ENCODE data around the gene FOXF1.

The FOXF1 gene

GRCh38 chr16:86545954-86546637 lies 35.8 kb downstream of the FOXF1 start:
- Histone ChIP-seq H3K4me3 (ENCODE audit: low read depth in 1 of 2, low read length in 2 of 2) (no peak overlapping the region), H3K9ac (ENCODE audit: low read depth in 1 of 2, low read length in 2 of 2) (no peak overlapping the region), H3K36me3 (ENCODE audit: control insufficient read depth in 1 of 2, insufficient read depth in 2 of 2, low read length in 2 of 2) (peaks cover 13 to 64% of the 10 kb centered on the region in 2 donors), H3K27ac (ENCODE audit: low read depth, low read length) (no peak overlapping the region), H3K27me3 (ENCODE audit: control insufficient read depth in 1 of 2, insufficient read depth in 2 of 2, low read length in 2 of 2) (no peaks in the 10 kb centered on the region), H3K4me1 (ENCODE audit: control insufficient read depth in 1 of 2, insufficient read depth in 2 of 2, low read length in 2 of 2) (no peaks in the 10 kb centered on the region), H3K9me3 (ENCODE audit: control insufficient read depth in 1 of 2, low read length in 2 of 2) (no peaks in the 10 kb centered on the region)

DNA sequence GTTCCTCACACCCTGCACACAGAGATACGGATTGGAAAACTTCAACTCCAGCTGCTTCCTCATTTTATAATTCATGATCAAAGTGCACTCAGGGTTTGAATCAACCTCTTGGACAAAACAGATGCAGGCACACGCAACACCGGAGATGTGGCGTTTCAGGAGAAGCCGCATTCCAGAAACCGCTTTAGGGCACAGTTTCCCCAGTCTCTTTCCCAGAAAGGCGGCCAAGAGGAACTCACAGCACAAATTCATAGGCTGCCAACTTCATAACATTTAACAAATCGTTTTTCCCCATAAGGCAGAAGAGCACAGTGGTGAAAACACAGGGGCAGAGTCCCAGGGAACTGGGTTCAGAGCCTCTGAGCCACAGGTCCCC lies 36.3 kb downstream of the FOXF1 start:
- Histone ChIP-seq H3K27me3 (ENCODE audit: control insufficient read depth in 1 of 2, insufficient read depth in 2 of 2, low read length in 2 of 2) (no peaks in the 10 kb centered on the region), H3K4me3 (ENCODE audit: low read depth in 1 of 2, low read length in 2 of 2) (no peak overlapping the region), H3K9ac (ENCODE audit: low read depth in 1 of 2, low read length in 2 of 2) (no peak overlapping the region), H3K9me3 (ENCODE audit: control insufficient read depth in 1 of 2, low read length in 2 of 2) (no peaks in the 10 kb centered on the region), H3K4me1 (ENCODE audit: control insufficient read depth in 1 of 2, insufficient read depth in 2 of 2, low read length in 2 of 2) (no peaks in the 10 kb centered on the region), H3K36me3 (ENCODE audit: control insufficient read depth in 1 of 2, insufficient read depth in 2 of 2, low read length in 2 of 2) (peaks cover 8 to 58% of the 10 kb centered on the region in 2 donors), H3K27ac (ENCODE audit: low read depth, low read length) (no peak overlapping the region)

GRCh38 chr16:86547286-86547685 lies 37.0 kb downstream of the FOXF1 start:
- H3K36me3 ChIP-seq (ENCODE audit: control insufficient read depth in 1 of 2, insufficient read depth in 2 of 2, low read length in 2 of 2) = peaks cover 7 to 52% of the 10 kb centered on the region in 2 donors
- no peak overlapping the region for H3K27ac ChIP-seq (ENCODE audit: low read depth, low read length)
- no peaks in the 10 kb centered on the region for H3K27me3 ChIP-seq (ENCODE audit: control insufficient read depth in 1 of 2, insufficient read depth in 2 of 2, low read length in 2 of 2)
- H3K4me1 ChIP-seq (ENCODE audit: control insufficient read depth in 1 of 2, insufficient read depth in 2 of 2, low read length in 2 of 2) = no peaks in the 10 kb centered on the region
- no peak overlapping the region for H3K9ac ChIP-seq (ENCODE audit: low read depth in 1 of 2, low read length in 2 of 2)
- H3K4me3 ChIP-seq (ENCODE audit: low read depth in 1 of 2, low read length in 2 of 2) = no peak overlapping the region
- H3K9me3 ChIP-seq (ENCODE audit: control insufficient read depth in 1 of 2, low read length in 2 of 2) = no peaks in the 10 kb centered on the region

- Histone ChIP-seq H3K27me3 (ENCODE audit: control insufficient read depth in 1 of 2, insufficient read depth in 2 of 2, low read length in 2 of 2) (no peaks in the 10 kb centered on the region), H3K36me3 (ENCODE audit: control insufficient read depth in 1 of 2, insufficient read depth in 2 of 2, low read length in 2 of 2) (peaks cover 7 to 46% of the 10 kb centered on the region in 2 donors), H3K9ac (ENCODE audit: low read depth in 1 of 2, low read length in 2 of 2) (no peak overlapping the region)
Measured at GRCh38 chr16:86549076-86549892, 39.0 kb downstream of the FOXF1 start.

GRCh38 chr16:86549893-86550190 lies 39.5 kb downstream of the FOXF1 start:
- Histone ChIP-seq H3K27me3 (ENCODE audit: control insufficient read depth in 1 of 2, insufficient read depth in 2 of 2, low read length in 2 of 2) (no peaks in the 10 kb centered on the region), H3K4me1 (ENCODE audit: control insufficient read depth in 1 of 2, insufficient read depth in 2 of 2, low read length in 2 of 2) (peaks cover 4 to 7% of the 10 kb centered on the region in 2 donors), H3K27ac (ENCODE audit: low read depth, low read length) (no peak overlapping the region), H3K9ac (ENCODE audit: low read depth in 1 of 2, low read length in 2 of 2) (no peak overlapping the region), H3K9me3 (ENCODE audit: control insufficient read depth in 1 of 2, low read length in 2 of 2) (no peaks in the 10 kb centered on the region), H3K4me3 (ENCODE audit: low read depth in 1 of 2, low read length in 2 of 2) (no peak overlapping the region), H3K36me3 (ENCODE audit: control insufficient read depth in 1 of 2, insufficient read depth in 2 of 2, low read length in 2 of 2) (peaks cover 7 to 43% of the 10 kb centered on the region in 2 donors)

More at GRCh38 chr16:86549076-86549892, 39.0 kb downstream of the FOXF1 start:
- no peaks in the 10 kb centered on the region for H3K9me3 ChIP-seq (ENCODE audit: control insufficient read depth in 1 of 2, low read length in 2 of 2)
- peaks cover 1 to 3% of the 10 kb centered on the region in 2 donors for H3K4me1 ChIP-seq (ENCODE audit: control insufficient read depth in 1 of 2, insufficient read depth in 2 of 2, low read length in 2 of 2)
- no peak overlapping the region for H3K27ac ChIP-seq (ENCODE audit: low read depth, low read length)
- H3K4me3 ChIP-seq (ENCODE audit: low read depth in 1 of 2, low read length in 2 of 2) = no peak overlapping the region

- peaks cover 7 to 39% of the 10 kb centered on the region in 2 donors for H3K36me3 ChIP-seq (ENCODE audit: control insufficient read depth in 1 of 2, insufficient read depth in 2 of 2, low read length in 2 of 2)
- no peak overlapping the region for H3K27ac ChIP-seq (ENCODE audit: low read depth, low read length)
Measured at GRCh38 chr16:86550281-86550680, 40.0 kb downstream of the FOXF1 start.

GRCh38 chr16:86553356-86553755 lies 43.0 kb downstream of the FOXF1 start:
- Histone ChIP-seq H3K36me3 (ENCODE audit: control insufficient read depth in 1 of 2, insufficient read depth in 2 of 2, low read length in 2 of 2) (peaks cover under 1 to 16% of the 10 kb centered on the region in 2 donors), H3K4me1 (ENCODE audit: control insufficient read depth in 1 of 2, insufficient read depth in 2 of 2, low read length in 2 of 2) (peaks cover 11 to 13% of the 10 kb centered on the region in 2 donors), H3K9me3 (ENCODE audit: control insufficient read depth in 1 of 2, low read length in 2 of 2) (no peaks in the 10 kb centered on the region), H3K27ac (ENCODE audit: low read depth, low read length) (no peak overlapping the region), H3K9ac (ENCODE audit: low read depth in 1 of 2, low read length in 2 of 2) (no peak overlapping the region), H3K27me3 (ENCODE audit: control insufficient read depth in 1 of 2, insufficient read depth in 2 of 2, low read length in 2 of 2) (no peaks in the 10 kb centered on the region), H3K4me3 (ENCODE audit: low read depth in 1 of 2, low read length in 2 of 2) (no peak overlapping the region)

More at GRCh38 chr16:86550281-86550680, 40.0 kb downstream of the FOXF1 start:
- Histone ChIP-seq H3K27me3 (ENCODE audit: control insufficient read depth in 1 of 2, insufficient read depth in 2 of 2, low read length in 2 of 2) (no peaks in the 10 kb centered on the region), H3K4me1 (ENCODE audit: control insufficient read depth in 1 of 2, insufficient read depth in 2 of 2, low read length in 2 of 2) (peaks cover 6 to 7% of the 10 kb centered on the region in 2 donors), H3K9me3 (ENCODE audit: control insufficient read depth in 1 of 2, low read length in 2 of 2) (no peaks in the 10 kb centered on the region), H3K4me3 (ENCODE audit: low read depth in 1 of 2, low read length in 2 of 2) (no peak overlapping the region), H3K9ac (ENCODE audit: low read depth in 1 of 2, low read length in 2 of 2) (no peak overlapping the region)

GRCh38 chr16:86554599-86554916 lies 44.2 kb downstream of the FOXF1 start:
- Histone ChIP-seq H3K27ac (ENCODE audit: low read depth, low read length) (peak overlapping the region; percentile 82), H3K4me3 (ENCODE audit: low read depth in 1 of 2, low read length in 2 of 2) (peak overlapping the region; percentile 82 to 95), H3K9ac (ENCODE audit: low read depth in 1 of 2, low read length in 2 of 2) (peak overlapping the region; percentile 96 to 99), H3K9me3 (ENCODE audit: control insufficient read depth in 1 of 2, low read length in 2 of 2) (no peaks in the 10 kb centered on the region), H3K27me3 (ENCODE audit: control insufficient read depth in 1 of 2, insufficient read depth in 2 of 2, low read length in 2 of 2) (no peaks in the 10 kb centered on the region), H3K36me3 (ENCODE audit: control insufficient read depth in 1 of 2, insufficient read depth in 2 of 2, low read length in 2 of 2) (peaks cover 0 to 14% of the 10 kb centered on the region in 2 donors), H3K4me1 (ENCODE audit: control insufficient read depth in 1 of 2, insufficient read depth in 2 of 2, low read length in 2 of 2) (peaks cover 11 to 13% of the 10 kb centered on the region in 2 donors)

GRCh38 chr16:86554917-86555703 lies 44.8 kb downstream of the FOXF1 start, which contains the start of gene MTHFSD:
MTHFSD (minus strand) TSS chr16:86555235; CDS start chr16:86555184, 51 bp downstream.
- peak within 1 kb of the TSS; percentile 82 to 95 for H3K4me3 ChIP-seq (ENCODE audit: low read depth in 1 of 2, low read length in 2 of 2)
- peak within 1 kb of the TSS; percentile 96 to 99 for H3K9ac ChIP-seq (ENCODE audit: low read depth in 1 of 2, low read length in 2 of 2)
- H3K27me3 ChIP-seq (ENCODE audit: control insufficient read depth in 1 of 2, insufficient read depth in 2 of 2, low read length in 2 of 2) = no peaks in the 10 kb centered on the region
- no peaks in the 10 kb centered on the region for H3K9me3 ChIP-seq (ENCODE audit: control insufficient read depth in 1 of 2, low read length in 2 of 2)
- peaks cover 11 to 13% of the 10 kb centered on the region in 2 donors for H3K4me1 ChIP-seq (ENCODE audit: control insufficient read depth in 1 of 2, insufficient read depth in 2 of 2, low read length in 2 of 2)
- peak within 1 kb of the TSS; percentile 82 for H3K27ac ChIP-seq (ENCODE audit: low read depth, low read length)
- H3K36me3 ChIP-seq (ENCODE audit: control insufficient read depth in 1 of 2, insufficient read depth in 2 of 2, low read length in 2 of 2) = peaks cover 0 to 9% of the 10 kb centered on the region in 2 donors

DNA sequence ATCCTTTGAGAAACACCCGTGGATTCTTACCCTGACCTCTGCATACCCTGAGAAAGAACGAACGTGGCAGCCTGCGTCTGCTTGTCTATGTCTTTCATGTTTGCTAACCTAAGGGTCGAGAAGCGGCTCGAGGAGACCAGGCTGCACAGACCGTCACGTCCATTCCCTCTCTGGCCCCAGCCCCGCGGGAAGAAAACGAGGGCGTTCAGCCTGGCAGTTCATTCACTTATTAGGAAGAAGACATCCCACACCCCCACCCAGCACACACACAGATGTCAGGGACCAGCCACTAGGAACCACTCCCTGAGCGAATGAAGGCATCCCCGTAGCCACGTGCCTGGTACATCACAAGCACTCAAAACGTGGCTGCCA lies 45.4 kb downstream of the FOXF1 start:
- Histone ChIP-seq H3K9ac (ENCODE audit: low read depth in 1 of 2, low read length in 2 of 2) (peak overlapping the region; percentile 96 to 99), H3K9me3 (ENCODE audit: control insufficient read depth in 1 of 2, low read length in 2 of 2) (no peaks in the 10 kb centered on the region)

More for the DNA sequence above, 45.4 kb downstream of the FOXF1 start:
- Histone ChIP-seq H3K27ac (ENCODE audit: low read depth, low read length) (no peak overlapping the region), H3K27me3 (ENCODE audit: control insufficient read depth in 1 of 2, insufficient read depth in 2 of 2, low read length in 2 of 2) (no peaks in the 10 kb centered on the region), H3K36me3 (ENCODE audit: control insufficient read depth in 1 of 2, insufficient read depth in 2 of 2, low read length in 2 of 2) (peaks cover 0 to 3% of the 10 kb centered on the region in 2 donors), H3K4me1 (ENCODE audit: control insufficient read depth in 1 of 2, insufficient read depth in 2 of 2, low read length in 2 of 2) (peaks cover 11 to 13% of the 10 kb centered on the region in 2 donors), H3K4me3 (ENCODE audit: low read depth in 1 of 2, low read length in 2 of 2) (peak overlapping the region; percentile 82 to 95)
